IMR-90 (cell line): ENCODE data around the gene MLX. TPM values are rescaled to one million over a fixed set of nuclear protein-coding genes. Genes with fewer than 3 reads are reported as not detected.

Experiments
- ATAC-seq: fragments of 200-7000 bp; cut with Tn5 transposase; 2 replicates; pipeline ENCODE4 v1.9.1; 2020; ENCODE audit warnings: low read depth, mild to moderate bottlenecking, moderate library complexity
- BruUV-seq: library from RNA; stranded (reverse); fragments of 400-500 nt; replicated peaks from 2 replicates; lab custom pipeline; 2021; lab: Mats Ljungman, UMichigan
- CTCF ChIA-PET: fragments of 300-600 bp; formaldehyde crosslinking; extraction: SDS; loops from one replicate; lab custom pipeline; 2021; ENCODE audit warnings: antibody characterized with exemption; lab: Yijun Ruan, JAX
- POLR2A ChIA-PET: fragments of 300-600 bp; sonication (Branson Sonifier 250); formaldehyde crosslinking; loops from one replicate; lab custom pipeline; 2022; ENCODE audit warnings: antibody characterized with exemption; ENCODE audit not compliant: unreplicated experiment; lab: Charles Lee
- DNase-seq: peaks from one replicate; pipeline ENCODE4 v3.0.0; 2013
- H2AFZ ChIP-seq: replicated peaks from 2 replicates; pipeline ENCODE3; 2013; ENCODE audit warnings: low read length, mild to moderate bottlenecking; ENCODE audit not compliant: poor library complexity
- H2AK5ac ChIP-seq: 2 replicates; pipeline ENCODE4 v1.6.1; 2013; ENCODE audit warnings: low read depth, low read length, inconsistent platforms
- H2AK9ac ChIP-seq: replicated peaks from 2 replicates; pipeline ENCODE3; 2013; ENCODE audit warnings: mild to moderate bottlenecking, low read depth, low read length, moderate library complexity; ENCODE audit not compliant: poor library complexity
- H2BK120ac ChIP-seq: 2 replicates; pipeline ENCODE4 v1.6.1; 2013; ENCODE audit warnings: low read depth, low read length, inconsistent platforms
- H2BK15ac ChIP-seq: 3 replicates; pipeline ENCODE4 v1.6.1; 2013; ENCODE audit warnings: low read depth, low read length, inconsistent platforms
- H2BK20ac ChIP-seq: 2 replicates; pipeline ENCODE4 v1.6.1; 2013; ENCODE audit warnings: low read depth, mild to moderate bottlenecking, inconsistent platforms, low read length, moderate library complexity
- H2BK5ac ChIP-seq: 2 replicates; pipeline ENCODE4 v1.6.1; 2013; ENCODE audit warnings: mild to moderate bottlenecking, low read depth, low read length, inconsistent platforms; ENCODE audit not compliant: poor library complexity, severe bottlenecking
- H3K14ac ChIP-seq: replicated peaks from 2 replicates; pipeline ENCODE4 v1.6.1; 2013; ENCODE audit warnings: low read depth, low read length, inconsistent platforms
- H3K18ac ChIP-seq: 2 replicates; pipeline ENCODE4 v1.6.1; 2013; ENCODE audit warnings: low read depth, low read length, control low read depth
- H3K23ac ChIP-seq: 2 replicates; pipeline ENCODE4 v1.6.1; 2013; ENCODE audit warnings: low read depth, low read length, inconsistent platforms
- H3K27ac ChIP-seq: 2 replicates; pipeline ENCODE4 v1.5.1; 2013; ENCODE audit warnings: mild to moderate bottlenecking, control low read depth, low read length; ENCODE audit not compliant: insufficient read depth
- H3K27me3 ChIP-seq: 2 replicates; pipeline ENCODE4 v1.6.1; 2013; ENCODE audit warnings: low read length; ENCODE audit not compliant: control insufficient read depth, insufficient read depth
- H3K36me3 ChIP-seq: 2 replicates; pipeline ENCODE4 v1.6.1; 2013; ENCODE audit warnings: low read length, mixed read lengths; ENCODE audit not compliant: control insufficient read depth, insufficient read depth
- H3K4ac ChIP-seq: 2 replicates; pipeline ENCODE4 v1.6.1; 2013; ENCODE audit warnings: low read depth, low read length, inconsistent platforms
- H3K4me1 ChIP-seq: 2 replicates; pipeline ENCODE4 v1.6.1; 2013; ENCODE audit warnings: low read length, mixed read lengths; ENCODE audit not compliant: control insufficient read depth, insufficient read depth
- H3K4me2 ChIP-seq: 2 replicates; pipeline ENCODE4 v1.6.1; 2013; ENCODE audit warnings: low read depth, mild to moderate bottlenecking, control low read depth, low read length, moderate library complexity
- H3K4me3 ChIP-seq: 2 replicates; pipeline ENCODE4 v1.5.1; 2013; ENCODE audit warnings: low read depth, mild to moderate bottlenecking, control low read depth, low read length, moderate library complexity; ENCODE audit not compliant: insufficient read depth
- H3K56ac ChIP-seq: 2 replicates; pipeline ENCODE4 v1.6.1; 2013; ENCODE audit warnings: low read length, inconsistent platforms; ENCODE audit not compliant: insufficient read depth; ENCODE audit errors: extremely low read depth
- H3K79me1 ChIP-seq, 2 experiments: 2 replicates each; pipeline ENCODE4 v1.6.1; 2013; ENCODE audit warnings: low read length in 2 of 2, inconsistent platforms in 1 of 2, low read depth in 1 of 2
- H3K9ac ChIP-seq: 2 replicates; pipeline ENCODE4 v1.6.1; 2013; ENCODE audit warnings: low read depth, low read length, control low read depth
- H3K9me1 ChIP-seq: 2 replicates; pipeline ENCODE4 v1.6.1; 2013; ENCODE audit warnings: low read length, inconsistent platforms; ENCODE audit not compliant: insufficient read depth
- H3K9me3 ChIP-seq: 2 replicates; pipeline ENCODE4 v1.6.1; 2013; ENCODE audit warnings: low read length; ENCODE audit not compliant: control insufficient read depth, insufficient read depth
- H4K20me1 ChIP-seq: 2 replicates; pipeline ENCODE4 v1.6.1; 2013; ENCODE audit warnings: low read length, inconsistent platforms; ENCODE audit not compliant: insufficient read depth
- H4K5ac ChIP-seq: 2 replicates; pipeline ENCODE4 v1.6.1; 2013; ENCODE audit warnings: mild to moderate bottlenecking, low read depth, low read length, control low read depth
- H4K8ac ChIP-seq, 2 experiments: 2 replicates each; pipeline ENCODE4 v1.6.1; 2013; ENCODE audit warnings: low read depth in 2 of 2, low read length in 2 of 2, control low read depth in 1 of 2, inconsistent platforms in 1 of 2
- H4K91ac ChIP-seq: 2 replicates; pipeline ENCODE4 v1.6.1; 2013; ENCODE audit warnings: low read depth, low read length, inconsistent platforms; ENCODE audit not compliant: insufficient read depth
- BHLHE40 ChIP-seq: fragments of 150-350 bp; IDR thresholded peaks from 2 replicates; pipeline ENCODE4 v1.6.1; 2016; ENCODE audit warnings: mild to moderate bottlenecking, low read depth, low read length
- CEBPB ChIP-seq: IDR thresholded peaks from 2 replicates; pipeline ENCODE4 v1.6.1; 2012; ENCODE audit warnings: low read depth, low read length, improper control_type of control experiment
- CHD1 ChIP-seq: IDR thresholded peaks from 2 replicates; pipeline ENCODE4 v1.6.1; 2012; ENCODE audit warnings: low read depth, low read length, improper control_type of control experiment
- FOS ChIP-seq: fragments of 150-350 bp; IDR thresholded peaks from 2 replicates; pipeline ENCODE4 v1.6.1; 2016; ENCODE audit warnings: low read depth, low read length
- MAFK ChIP-seq: IDR thresholded peaks from 2 replicates; pipeline ENCODE4 v1.6.1; 2012; ENCODE audit warnings: low read depth, low read length, improper control_type of control experiment
- MAZ ChIP-seq: IDR thresholded peaks from 2 replicates; pipeline ENCODE4 v1.6.1; 2012; ENCODE audit warnings: low read depth, mild to moderate bottlenecking, low read length, improper control_type of control experiment, moderate library complexity, borderline replicate concordance
- MXI1 ChIP-seq: IDR thresholded peaks from 2 replicates; pipeline ENCODE4 v1.6.1; 2012; ENCODE audit warnings: low read depth, mild to moderate bottlenecking, low read length, moderate library complexity, borderline replicate concordance
- NFE2L2 ChIP-seq: fragments of 150-350 bp; IDR thresholded peaks from 2 replicates; pipeline ENCODE4 v1.6.1; 2016; ENCODE audit warnings: low read depth, mild to moderate bottlenecking, low read length
- POLR2A ChIP-seq: IDR thresholded peaks from 2 replicates; pipeline ENCODE4 v1.6.1; 2012; ENCODE audit warnings: mild to moderate bottlenecking, low read depth, low read length
- RAD21 ChIP-seq: IDR thresholded peaks from 2 replicates; pipeline ENCODE4 v1.6.1; 2012; ENCODE audit warnings: low read length, improper control_type of control experiment
- RCOR1 ChIP-seq: IDR thresholded peaks from 2 replicates; pipeline ENCODE4 v1.6.1; 2012; ENCODE audit warnings: mild to moderate bottlenecking, low read length, improper control_type of control experiment; ENCODE audit not compliant: insufficient replicate concordance
- RFX5 ChIP-seq: IDR thresholded peaks from 2 replicates; pipeline ENCODE4 v1.8.0; 2012; ENCODE audit warnings: low read depth, mild to moderate bottlenecking, low read length, moderate library complexity
- SMC3 ChIP-seq: fragments of 150-350 bp; IDR thresholded peaks from 2 replicates; pipeline ENCODE4 v1.6.1; 2016; ENCODE audit warnings: low read depth, mild to moderate bottlenecking, antibody characterized with exemption, low read length, moderate library complexity
- WGBS, 2 experiments: methylation state at CpG; one replicate each; pipeline versions ENCODE4 v1.1.5 to v1.1.7; 2013; ENCODE audit warnings: missing lambda C conversion rate in 2 of 2; ENCODE audit not compliant: insufficient read length in 1 of 2; ENCODE audit errors: extremely low coverage in 2 of 2; 5-methylcytosine and 5-hydroxymethylcytosine counted together
- dilution Hi-C: fragments of 300-500 bp; cut with HindIII; formaldehyde crosslinking; loops from one replicate; pipeline ENCODE4 v1.14.3; 2018; ENCODE audit warnings: low sequenced_read_pairs; ENCODE audit not compliant: unreplicated experiment
- in situ Hi-C: fragments of 300-500 bp; cut with MboI; formaldehyde crosslinking; loops from 3 replicates; pipeline ENCODE4 v1.14.3; 2019; ENCODE audit warnings: low sequenced_read_pairs, inconsistent platforms, mixed read lengths
- intact Hi-C: fragments of 100-400 bp; cut with micrococcal nuclease; formaldehyde crosslinking; loops from 2 replicates; pipeline ENCODE4 v1.10.0; 2022
- polyA plus RNA-seq, 3 experiments: library from polyadenylated mRNA; depleted of rRNA; stranded (reverse); fragments of >200 nt; gene quantifications; 2 replicates each; pipeline ENCODE4 v1.2.3, GENCODE V29; 2012; ENCODE audit warnings: low replicate concordance in 1 of 3
- total RNA-seq: library from RNA; depleted of rRNA; stranded (reverse); fragments of >200 nt; gene quantifications from 2 replicates; pipeline ENCODE4 v1.2.3, GENCODE V29; 2012
- TF ChIP-seq, protein P1 (sequence below): fragments of 150-350 bp; IDR thresholded peaks from 2 replicates; pipeline ENCODE4 v1.6.1; 2017; ENCODE audit warnings: mild to moderate bottlenecking, antibody characterized with exemption, low read length, low read depth
- TF ChIP-seq, protein P2 (sequence below): fragments of 150-350 bp; IDR thresholded peaks from 2 replicates; pipeline ENCODE4 v1.6.1; 2016; ENCODE audit warnings: low read depth, mild to moderate bottlenecking, low read length, moderate library complexity, borderline replicate concordance
- TF ChIP-seq, protein P3 (sequence below): conservative IDR thresholded peaks from 2 replicates; pipeline ENCODE4 v1.5.1; 2012; ENCODE audit warnings: mild to moderate bottlenecking, low read depth, low read length, improper control_type of control experiment

Gene MLX
- total and polyA plus RNA-seq, 2 of the 4 experiments (the other 2 are of a cell fraction) = 37.8 to 45.6 TPM

DNA sequence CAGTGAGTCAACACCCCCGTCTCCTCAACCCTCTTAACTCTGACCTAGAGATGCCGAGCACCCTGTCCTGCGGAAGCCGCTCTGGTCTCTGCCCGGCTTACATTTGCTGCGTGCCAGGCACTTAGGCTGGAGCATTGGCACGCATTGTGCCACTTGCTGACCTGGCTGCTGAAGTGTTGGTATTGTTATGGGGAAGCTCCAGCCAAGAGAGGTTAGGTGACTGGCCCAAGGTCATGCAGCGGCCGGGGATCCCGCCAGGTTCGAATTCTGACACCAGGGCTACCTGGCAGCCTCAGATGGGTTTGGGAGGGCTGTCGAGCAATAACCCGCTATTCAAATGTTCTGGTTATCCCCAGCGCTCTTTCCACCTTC lies 19.2 kb upstream of the MLX start:
- Histone ChIP-seq H4K20me1 (no peaks in the 10 kb centered on the region; the same call in 1 of the 2 replicates), H2AFZ (no peak overlapping the region), H2AK9ac (no peak overlapping the region), H3K4me3 (no peak overlapping the region), H2BK120ac (no peak overlapping the region), H3K4me1 (peaks cover 3% of the 10 kb centered on the region; the same call in 1 of the 2 replicates), H2BK5ac (no peak overlapping the region), H4K91ac (no peak overlapping the region), H3K9ac (no peak overlapping the region), H3K9me3 (no peaks in the 10 kb centered on the region), H3K4me2 (no peak overlapping the region), H3K9me1 (peaks cover 4% of the 10 kb centered on the region; the same call in 1 of the 2 replicates), H3K4ac (no peak overlapping the region), H4K5ac (no peak overlapping the region), H3K27ac (no peak overlapping the region), H3K14ac (no peak overlapping the region), H4K8ac (no peak overlapping the region), H2BK20ac (no peak overlapping the region), H3K27me3 (no peaks in the 10 kb centered on the region), H3K36me3 (peaks cover 24% of the 10 kb centered on the region; the same call in 1 of the 2 replicates), H2AK5ac (no peak overlapping the region), H3K56ac (no peak overlapping the region), H3K23ac (no peak overlapping the region), H3K79me1 (peaks cover 3 to 32% of the 10 kb centered on the region in 2 experiments), H3K18ac (no peak overlapping the region), H2BK15ac (no peak overlapping the region)
- no peak for DNase-seq
- intact Hi-C loops (no loop called here), in situ Hi-C loops (no loop called here), dilution Hi-C loops (no loop called here)
- no peak for TF ChIP-seq FOS
- TF ChIP-seq MXI1 = no peak
- no peak for TF ChIP-seq CEBPB
- TF ChIP-seq, protein P1, sequence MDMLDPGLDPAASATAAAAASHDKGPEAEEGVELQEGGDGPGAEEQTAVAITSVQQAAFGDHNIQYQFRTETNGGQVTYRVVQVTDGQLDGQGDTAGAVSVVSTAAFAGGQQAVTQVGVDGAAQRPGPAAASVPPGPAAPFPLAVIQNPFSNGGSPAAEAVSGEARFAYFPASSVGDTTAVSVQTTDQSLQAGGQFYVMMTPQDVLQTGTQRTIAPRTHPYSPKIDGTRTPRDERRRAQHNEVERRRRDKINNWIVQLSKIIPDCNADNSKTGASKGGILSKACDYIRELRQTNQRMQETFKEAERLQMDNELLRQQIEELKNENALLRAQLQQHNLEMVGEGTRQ = no peak
- TF ChIP-seq RCOR1 = no peak
- no peak for TF ChIP-seq POLR2A
- no peak for TF ChIP-seq BHLHE40
- TF ChIP-seq MAFK = no peak
- TF ChIP-seq RFX5 = no peak
- TF ChIP-seq, protein P2, sequence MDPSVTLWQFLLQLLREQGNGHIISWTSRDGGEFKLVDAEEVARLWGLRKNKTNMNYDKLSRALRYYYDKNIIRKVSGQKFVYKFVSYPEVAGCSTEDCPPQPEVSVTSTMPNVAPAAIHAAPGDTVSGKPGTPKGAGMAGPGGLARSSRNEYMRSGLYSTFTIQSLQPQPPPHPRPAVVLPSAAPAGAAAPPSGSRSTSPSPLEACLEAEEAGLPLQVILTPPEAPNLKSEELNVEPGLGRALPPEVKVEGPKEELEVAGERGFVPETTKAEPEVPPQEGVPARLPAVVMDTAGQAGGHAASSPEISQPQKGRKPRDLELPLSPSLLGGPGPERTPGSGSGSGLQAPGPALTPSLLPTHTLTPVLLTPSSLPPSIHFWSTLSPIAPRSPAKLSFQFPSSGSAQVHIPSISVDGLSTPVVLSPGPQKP = no peak
- TF ChIP-seq NFE2L2 = no peak
- no peak for TF ChIP-seq CHD1
- TF ChIP-seq MAZ = no peak
- TF ChIP-seq, protein P3, sequence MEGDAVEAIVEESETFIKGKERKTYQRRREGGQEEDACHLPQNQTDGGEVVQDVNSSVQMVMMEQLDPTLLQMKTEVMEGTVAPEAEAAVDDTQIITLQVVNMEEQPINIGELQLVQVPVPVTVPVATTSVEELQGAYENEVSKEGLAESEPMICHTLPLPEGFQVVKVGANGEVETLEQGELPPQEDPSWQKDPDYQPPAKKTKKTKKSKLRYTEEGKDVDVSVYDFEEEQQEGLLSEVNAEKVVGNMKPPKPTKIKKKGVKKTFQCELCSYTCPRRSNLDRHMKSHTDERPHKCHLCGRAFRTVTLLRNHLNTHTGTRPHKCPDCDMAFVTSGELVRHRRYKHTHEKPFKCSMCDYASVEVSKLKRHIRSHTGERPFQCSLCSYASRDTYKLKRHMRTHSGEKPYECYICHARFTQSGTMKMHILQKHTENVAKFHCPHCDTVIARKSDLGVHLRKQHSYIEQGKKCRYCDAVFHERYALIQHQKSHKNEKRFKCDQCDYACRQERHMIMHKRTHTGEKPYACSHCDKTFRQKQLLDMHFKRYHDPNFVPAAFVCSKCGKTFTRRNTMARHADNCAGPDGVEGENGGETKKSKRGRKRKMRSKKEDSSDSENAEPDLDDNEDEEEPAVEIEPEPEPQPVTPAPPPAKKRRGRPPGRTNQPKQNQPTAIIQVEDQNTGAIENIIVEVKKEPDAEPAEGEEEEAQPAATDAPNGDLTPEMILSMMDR = no peak
- no peak for TF ChIP-seq SMC3
- no peak for TF ChIP-seq RAD21
- WGBS, 2 experiments = 98% methylated on average over 8 of the region's 14 CpGs; no CpG with 5 or more reads in 1 of the 2 experiments
- no TSS peak for BruUV-seq
- no peak for ATAC-seq
- ChIA-PET CTCF (no interaction called here), POLR2A (no interaction called here)
